Globus pallidus (tissue), 1 donor: ENCODE measurements around the gene SOCS2.
"Not testable (repeated sequence)": the region's sequence is repeated elsewhere in the genome, so short reads cannot be mapped to it uniquely, and the experiment has no call there.

Source experiments
- DNase-seq: peaks from one replicate; pipeline ENCODE4 v3.0.0-alpha.2; 2015; ENCODE audit warnings: low spot score

The SOCS2 gene

DNA sequence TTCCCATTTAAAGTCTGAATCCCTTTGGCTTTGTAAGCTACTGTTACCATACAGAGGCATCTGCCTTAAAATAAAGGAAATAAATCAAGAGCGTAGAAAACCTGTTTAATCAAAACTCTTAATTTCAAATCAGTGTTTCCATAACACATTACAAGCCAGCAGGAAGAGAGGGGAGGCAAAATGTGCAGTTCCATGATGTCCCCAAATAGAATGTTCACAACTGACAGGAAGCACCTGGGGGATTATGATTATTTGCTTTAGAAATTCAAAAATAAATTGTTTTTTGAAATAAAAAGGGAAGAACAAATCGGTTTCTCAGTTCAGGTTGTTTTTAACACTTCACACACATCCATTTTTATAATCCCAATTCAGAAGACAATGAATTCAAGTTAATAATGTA, 21.4 kb downstream of the SOCS2 start:
- no peak for DNase-seq

DNA sequence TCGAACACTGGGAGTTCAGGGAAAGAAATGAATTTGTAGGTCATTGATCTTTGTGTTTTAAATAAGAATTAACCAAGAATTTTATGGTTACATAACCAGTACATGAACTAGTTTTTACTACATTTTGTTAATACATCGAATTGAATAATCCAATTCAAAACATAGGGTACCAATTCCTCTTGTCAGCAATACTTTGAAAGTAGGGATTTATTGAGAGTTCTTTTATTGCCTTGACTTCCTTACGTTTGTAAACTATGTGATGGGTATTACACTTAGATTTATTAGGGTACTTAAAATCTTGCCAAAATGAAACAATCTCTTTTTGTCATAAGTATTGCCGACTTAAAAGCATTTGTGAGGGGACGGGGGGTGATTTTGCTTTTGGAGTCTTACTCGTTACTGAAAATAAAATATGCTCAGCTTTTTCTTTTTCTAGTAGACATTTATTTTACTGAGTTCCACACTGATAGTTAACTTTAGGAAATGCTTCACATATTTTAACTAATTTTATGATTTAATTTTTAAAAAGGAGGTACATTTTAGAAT, 22.4 kb downstream of the SOCS2 start:
- DNase-seq: no peak

DNA sequence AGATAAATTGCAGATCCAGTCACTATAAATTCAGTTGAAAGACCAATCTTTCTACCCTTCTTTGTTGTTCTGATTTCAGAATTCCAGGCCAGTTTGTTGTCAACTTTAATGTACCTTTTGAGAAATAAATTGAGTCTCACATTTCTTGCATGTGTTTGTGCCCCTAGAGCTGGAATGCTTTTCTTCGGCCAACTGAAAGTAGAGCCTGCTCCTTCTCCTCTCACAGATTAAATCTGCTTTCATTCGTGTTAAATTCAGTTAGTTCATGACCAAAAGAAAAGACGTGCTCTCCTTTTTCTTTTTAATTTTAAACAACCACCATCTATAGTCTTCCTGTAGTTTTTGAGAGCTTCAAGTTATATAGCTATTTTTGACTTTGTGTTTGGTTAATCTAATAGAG, 22.9 kb downstream of the SOCS2 start:
- DNase-seq: no peak

DNA sequence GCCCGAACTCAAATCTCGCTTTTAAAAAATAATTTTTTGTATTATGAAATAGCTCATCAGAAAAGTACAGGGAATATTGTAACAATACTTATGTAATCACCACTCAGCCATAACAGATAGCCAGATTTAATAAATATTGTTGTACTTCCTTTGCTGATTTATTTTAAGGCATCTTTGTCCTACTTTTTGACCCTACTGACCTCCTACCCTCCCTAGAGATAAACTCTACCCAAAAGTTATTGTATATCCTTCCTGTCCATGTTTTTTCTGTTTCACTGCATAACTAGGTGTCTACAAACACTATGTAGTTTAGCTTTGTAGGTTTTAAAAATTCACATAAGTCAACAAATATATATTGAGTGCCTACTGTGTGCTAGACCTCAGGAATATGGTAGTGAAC, 25.1 kb downstream of the SOCS2 start:
- no peak for DNase-seq

DNA sequence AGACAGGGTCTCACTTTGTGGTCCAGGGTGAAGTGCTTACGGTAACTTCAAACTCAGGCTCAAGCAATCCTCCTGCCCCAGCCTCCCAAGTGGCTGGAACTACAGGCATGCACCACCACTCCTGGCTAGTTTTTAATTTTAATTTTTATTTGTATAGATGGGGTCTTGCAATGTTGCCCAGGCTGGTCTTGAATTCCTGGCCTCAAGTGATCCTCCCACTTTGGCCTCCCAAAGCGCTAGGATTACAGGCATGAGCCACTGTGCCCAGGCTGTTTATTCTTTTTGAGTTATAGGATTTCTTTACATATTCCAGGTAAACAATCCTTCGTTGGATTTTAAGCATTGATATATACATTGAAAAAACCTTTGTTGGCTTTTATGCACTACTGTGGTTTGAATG, 26.7 kb downstream of the SOCS2 start:
- no peak for DNase-seq

DNA sequence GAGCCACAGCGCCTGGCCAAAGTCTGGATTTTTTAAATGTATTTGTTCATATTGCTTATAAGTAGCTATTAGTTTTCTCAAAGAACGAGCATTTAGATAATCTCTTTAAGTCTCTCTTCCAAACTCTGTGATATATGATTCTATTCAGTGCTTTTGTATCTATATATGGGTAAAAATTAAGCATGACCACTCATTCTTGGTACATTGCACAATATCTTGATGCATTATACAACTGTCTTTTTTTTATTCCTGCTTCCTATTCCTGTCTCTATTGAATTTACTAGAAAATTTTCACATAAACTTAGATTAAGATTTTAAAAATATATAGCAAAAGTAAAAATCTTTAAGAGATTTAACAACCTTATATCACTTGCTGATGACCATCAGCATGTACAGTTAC, 29.1 kb downstream of the SOCS2 start:
- DNase-seq: no peak

DNA sequence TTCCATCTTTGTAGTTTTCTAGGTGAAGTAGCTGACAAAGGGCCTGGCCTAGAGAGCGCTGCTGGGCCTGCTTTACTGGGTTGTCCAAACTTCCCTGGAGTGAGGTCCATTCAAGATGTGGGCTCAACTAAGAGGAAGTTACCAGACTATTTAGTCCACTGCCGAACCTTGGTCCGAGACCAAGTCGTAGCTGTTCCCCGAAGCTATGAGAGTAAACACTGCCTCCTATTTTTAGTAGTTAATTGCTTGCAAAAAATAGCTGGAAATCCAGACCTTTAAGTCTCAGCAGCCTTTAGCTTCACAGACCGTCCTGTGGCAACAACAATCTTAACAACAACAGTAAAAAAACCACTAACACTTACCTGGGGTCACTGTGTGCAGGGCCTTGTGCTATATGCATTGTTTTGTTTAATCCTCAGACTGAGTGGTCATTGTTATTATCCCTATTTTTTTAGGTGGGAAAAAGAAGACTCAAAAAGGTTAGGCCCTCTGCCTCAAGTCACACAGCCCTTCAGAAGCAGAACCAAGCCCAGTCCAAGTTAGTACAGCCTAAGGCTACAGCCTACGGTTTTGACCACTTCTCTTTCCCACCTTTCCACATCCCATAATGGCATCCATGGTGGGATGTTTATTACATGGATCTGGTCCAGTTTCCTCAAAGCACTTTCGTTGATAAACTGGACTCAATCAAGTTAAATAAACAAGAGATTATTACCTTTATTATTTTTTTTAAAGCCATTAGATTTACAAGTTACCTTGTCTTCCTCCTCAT, 30.6 kb downstream of the SOCS2 start:
- DNase-seq: no peak

DNA sequence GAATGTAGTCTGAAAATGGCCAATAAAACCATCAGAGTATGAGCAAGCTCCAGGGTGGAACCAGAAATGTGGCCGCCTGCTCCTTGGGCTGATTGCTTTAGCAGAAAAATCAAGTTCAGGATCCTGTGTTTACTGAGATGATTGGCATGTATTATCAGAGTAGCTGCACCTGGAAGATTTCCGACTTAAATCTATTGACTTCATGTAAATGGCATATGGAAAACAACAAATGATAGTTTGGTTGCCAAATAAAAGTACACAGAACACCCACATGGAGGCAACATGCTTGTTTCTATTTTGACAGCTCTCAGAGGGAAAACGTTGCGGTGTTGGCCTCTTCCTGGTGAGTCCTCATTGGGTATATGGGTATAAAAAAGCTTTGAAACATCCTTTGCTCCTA, 31.3 kb downstream of the SOCS2 start:
- DNase-seq: no peak

DNA sequence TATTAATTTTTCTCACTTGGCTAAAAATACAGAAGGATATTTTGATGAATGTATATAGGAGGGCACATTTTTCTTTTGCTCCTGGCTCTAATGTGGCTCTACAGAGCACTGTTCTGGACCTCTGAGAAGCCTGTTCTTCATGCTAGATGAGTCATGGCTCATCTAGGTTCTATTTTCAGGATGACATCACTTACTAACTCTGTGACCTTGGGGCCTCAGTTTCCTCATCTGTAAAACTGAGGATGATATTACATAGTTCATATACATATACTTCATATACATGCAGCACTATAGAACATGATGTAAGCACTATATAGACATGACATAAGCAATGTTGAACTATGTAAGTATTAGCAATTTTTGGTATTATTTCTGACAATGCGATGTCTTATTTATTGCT, 35.8 kb downstream of the SOCS2 start:
- DNase-seq: no peak

DNA sequence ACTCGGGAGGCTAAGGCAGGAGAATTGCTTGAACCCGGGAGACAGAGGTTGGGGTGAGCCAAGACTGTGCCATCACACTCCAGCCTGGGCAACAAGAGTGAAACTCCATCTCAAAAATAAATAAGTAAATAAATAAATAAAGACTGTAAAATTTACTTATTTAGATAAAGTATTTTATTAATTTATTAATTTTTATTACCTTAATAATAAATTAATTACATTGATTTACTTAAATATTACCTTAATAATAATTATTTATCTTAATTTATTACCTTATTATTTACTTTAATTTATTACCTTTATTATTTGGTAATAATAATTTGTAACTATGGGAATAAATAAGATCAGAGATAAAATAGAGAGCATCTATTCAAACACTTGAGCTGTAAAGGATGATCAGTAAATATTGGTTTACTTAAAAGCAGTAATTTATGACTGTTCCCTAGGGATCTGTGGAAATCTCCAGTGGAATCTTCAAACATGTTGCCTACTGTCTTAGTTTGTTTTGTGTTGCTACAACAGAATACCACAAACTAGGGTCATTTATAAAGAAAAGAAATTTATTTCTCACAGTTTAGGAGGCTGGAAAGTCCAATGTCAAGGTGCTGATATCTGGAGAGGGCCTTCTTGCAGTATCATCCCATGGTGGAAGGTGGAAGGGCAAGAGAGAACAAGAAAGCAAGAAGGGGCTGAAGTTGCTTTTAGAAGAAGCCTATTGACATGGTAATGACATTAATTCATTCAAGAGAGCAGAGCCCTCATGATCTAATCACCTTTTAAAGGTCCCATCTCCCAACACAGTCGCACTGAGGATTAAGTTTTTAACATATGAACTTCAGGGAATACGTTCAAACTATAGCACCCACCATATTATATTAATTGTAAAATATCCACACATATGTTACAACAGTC, 37.1 kb downstream of the SOCS2 start:
- no peak for DNase-seq

DNA sequence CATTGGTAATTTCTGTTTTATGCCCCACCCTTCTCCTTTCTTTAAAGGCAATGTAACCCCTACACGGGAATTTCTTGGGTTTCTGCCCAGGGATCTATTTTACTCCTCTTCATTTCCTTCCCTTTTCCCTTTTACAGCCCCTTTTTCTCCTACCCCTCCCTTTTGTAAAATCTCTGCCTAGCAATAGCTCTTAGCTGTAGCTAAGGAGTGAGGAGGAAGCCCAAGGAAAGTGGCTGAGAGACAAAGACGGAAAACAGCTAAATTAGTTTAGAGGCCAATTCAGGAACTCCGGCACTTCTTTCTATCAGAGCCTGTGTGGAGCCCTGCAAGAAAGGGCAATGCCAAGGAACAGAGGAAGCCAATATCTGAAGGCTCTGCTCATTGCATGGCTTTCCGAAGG, 40.3 kb downstream of the SOCS2 start:
- DNase-seq: peak; percentile 46

DNA sequence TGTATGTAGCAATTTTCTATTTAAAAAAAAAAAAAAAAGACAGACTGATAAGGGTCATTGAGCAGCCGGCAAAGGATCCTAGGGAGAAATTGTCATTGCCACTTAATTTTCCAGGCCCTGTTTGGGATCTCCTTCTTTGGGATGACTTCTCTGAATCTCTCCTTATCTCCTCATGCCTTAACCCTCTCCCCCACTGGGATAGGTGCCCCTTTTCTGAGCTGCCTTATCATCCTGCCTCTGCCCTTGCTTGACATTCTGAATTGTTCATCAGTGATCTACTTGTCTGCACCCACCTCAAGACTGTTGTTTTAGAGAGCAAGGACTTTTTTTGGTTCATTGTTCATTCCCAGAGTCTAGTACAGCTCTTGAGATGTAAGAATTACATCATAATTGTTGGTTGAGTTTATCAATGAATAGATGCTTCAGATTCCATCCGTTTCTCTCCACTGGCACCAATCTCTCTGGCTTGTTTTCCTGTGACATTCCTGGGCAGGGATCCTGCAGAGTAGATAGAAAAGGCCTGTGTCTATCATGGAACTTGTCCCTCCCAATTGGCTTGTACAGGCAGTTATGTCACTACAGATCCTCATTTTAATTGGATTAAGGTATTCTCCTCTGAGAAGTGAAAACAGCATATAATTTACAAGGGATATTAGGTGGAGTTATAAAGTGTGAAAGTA, 42.6 kb downstream of the SOCS2 start:
- DNase-seq: no peak

DNA sequence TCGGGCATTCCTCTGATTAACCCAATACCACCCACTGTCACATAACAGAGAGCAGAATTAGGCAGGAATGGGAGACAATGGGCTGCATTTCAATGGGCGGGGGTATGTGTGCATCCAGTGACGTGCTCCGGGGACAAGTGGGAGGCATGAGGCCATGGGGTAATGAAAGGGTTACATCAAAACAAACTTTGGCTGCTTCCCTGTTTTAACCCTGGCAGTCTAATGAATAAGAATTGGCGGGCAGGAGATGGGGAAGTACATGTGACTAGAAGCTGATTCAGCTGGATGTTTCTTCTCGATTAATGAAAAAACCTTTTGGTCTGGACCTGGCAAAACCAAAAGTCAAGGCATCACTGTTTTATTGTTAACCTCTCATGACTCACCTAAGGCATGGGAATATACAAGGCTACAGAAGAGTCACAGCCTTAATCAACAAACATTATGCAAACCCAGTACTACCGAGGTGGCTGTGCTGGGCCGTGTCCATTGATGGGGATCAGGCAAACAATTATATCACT, 44.2 kb downstream of the SOCS2 start:
- no peak for DNase-seq

DNA sequence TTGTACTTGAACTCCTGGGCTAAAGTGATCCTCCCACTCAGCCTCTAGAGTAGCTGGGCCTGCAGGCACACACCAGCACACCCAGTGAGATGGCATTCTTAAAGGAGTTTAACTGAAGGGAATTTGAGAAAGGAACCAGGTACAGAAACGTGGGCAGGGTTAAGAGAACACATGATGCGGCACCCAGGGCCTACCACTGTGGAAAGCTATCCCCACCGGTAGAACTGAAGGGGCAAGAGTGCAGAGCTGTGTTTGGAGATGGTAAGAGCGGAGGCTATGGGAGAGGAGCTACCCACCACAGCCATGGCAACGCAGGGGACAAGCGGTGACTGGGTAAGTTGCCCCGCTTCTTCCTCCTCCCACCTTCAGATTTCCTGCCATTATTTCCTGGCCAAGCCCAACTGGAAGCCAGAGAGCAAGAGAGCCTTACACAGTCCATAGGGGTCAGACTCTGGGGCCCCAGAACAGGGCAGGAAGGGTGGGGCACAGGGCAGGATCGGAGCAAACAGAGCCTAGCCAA, 46.5 kb downstream of the SOCS2 start:
- DNase-seq: no peak

DNA sequence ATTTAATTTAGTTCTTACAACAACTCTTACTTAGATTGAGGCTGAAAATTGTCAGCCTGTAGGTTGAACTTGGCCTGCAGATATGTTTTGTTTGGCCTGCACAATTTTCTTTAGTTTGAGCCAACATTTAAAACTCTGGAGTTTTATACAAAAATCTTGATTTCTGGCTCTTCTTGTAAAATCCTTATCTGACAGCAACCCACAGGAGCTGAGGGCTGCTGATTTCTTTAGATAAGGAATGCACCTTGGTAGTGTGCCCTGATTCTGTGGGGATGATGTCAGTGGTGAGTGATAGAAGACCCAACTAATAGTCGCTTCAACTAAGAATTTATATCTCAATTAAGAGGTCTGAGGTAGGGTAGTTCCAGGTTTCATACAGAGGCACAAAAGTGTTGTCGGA, 49.5 kb downstream of the SOCS2 start:
- no peak for DNase-seq

DNA sequence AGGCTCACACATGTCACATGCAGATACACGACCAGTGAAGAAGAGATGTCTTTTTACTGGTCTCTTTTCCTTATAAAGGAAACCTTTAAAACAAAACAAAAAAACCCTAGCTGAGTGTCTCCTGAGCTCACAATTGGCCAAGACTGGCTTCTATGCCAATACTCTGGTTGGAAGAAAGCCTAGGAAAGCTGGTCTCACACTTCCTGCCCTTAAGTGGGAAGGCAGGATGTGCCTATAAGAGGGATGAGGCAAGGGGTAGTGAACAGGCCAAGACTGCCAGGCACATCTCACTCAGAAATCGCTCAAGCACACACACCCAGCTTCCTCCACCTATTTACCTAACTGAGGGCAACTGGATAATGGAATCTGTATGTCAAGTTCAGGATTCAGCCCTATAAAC, 50.0 kb downstream of the SOCS2 start:
- DNase-seq: no peak

DNA sequence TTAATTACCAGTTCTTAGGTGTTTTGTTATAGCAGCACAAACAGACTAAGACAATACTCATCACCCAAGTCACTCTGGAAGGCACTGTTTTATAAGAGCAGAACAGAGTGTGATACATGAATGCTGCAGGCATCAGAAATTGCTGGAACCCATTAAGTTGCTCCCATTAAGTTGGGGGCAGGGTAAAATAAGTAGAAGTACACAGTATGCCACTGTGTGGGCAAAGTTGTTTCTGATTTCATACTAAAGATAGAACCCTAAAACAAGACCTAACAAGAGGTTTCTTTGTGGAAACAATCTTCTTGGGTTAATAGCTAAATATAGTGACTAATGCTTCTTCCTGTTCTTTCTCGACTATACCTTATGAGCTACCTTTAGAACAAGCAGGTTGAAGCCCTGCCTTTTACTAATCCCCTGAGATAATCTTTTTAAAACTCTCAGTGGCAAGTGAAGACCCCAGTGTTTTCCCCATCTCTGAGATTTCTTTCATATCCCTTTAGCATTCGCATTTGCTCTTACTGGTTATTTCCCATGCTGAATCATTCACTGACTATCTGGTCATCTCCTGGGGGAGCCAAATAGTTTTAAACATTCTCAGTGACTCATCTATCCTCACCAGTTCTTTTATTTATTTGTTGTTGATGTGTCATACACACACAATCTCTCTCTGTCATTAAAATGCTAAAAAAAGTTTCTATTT, 52.3 kb downstream of the SOCS2 start:
- DNase-seq: no peak

DNA sequence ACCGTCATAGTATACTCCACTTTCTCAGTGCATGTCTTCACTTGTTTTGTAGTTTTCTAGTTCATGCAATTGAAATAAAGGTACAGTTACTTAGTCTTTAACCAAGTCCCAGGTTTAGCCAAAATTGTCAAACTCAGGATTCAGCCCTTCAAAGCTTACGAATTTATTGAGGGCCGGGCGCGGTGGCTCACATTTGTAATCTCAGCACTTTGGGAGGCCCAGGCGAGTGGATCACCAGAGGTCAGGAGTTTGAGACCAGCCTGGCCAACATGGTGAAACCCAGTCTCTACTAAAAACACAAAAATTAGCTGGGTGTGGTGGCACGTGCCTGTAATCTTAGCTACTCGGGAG, 52.8 kb downstream of the SOCS2 start:
- not testable (repeated sequence) for DNase-seq

DNA sequence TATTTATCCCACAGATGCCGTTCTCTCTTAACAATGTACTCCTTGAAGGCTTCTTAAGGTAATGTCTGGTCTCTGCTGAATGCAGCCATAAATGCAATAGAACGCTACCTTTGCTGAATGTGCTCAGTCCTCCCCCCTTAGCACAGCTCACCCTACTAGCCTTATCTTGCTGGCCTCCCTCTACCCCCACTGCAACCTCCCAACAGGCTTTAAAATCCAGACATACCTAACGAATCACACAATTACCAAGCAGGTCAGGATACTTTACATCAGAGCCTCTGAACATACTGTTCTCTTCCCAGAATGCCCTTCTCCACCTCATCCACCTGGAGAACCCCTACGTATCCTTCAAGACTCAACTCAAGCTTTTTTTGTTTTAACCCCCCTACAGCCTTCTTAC, 53.7 kb downstream of the SOCS2 start:
- DNase-seq: no peak
